HG02943 (cell line): ENCODE results near the gene SYTL5.

Source experiments
- ATAC-seq: cut with Tn5 transposase; IDR thresholded peaks from one replicate; pipeline ENCODE4 v1.9.1; 2021; ENCODE audit warnings: mild to moderate bottlenecking, low read depth, moderate library complexity; ENCODE audit not compliant: unreplicated experiment

The SYTL5 gene

GRCh38 chrX:38127961-38128360, 121.6 kb downstream of the SYTL5 start:
- ATAC-seq = no peak

- no peak for ATAC-seq
These were observed 123.0 kb downstream of the SYTL5 start for GRCh38 chrX:38129366-38129765.

GRCh38 chrX:38138157-38138891, 132.0 kb downstream of the SYTL5 start:
- no peak for ATAC-seq

GRCh38 chrX:38138900-38139299, 132.5 kb downstream of the SYTL5 start:
- no peak for ATAC-seq

DNA sequence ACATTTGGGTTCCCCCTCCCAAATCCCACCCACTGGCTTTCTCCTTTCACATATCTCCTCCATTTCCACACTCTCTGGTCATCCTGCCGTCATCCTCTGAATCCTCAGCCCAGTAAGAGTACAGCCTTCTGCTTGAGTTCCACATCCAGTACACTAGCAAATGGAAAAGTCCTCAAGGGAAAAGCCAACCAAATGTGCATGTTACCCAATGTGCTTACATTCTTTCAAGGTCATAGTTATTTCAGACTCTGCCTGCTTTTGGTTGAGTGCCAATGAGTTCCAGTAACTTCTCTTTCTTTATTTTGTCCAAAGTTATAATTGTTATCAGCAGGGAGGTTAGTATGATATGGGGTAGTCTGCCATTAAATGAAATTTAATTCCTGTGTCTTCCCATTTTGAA, 136.3 kb downstream of the SYTL5 start:
- ATAC-seq = no peak

DNA sequence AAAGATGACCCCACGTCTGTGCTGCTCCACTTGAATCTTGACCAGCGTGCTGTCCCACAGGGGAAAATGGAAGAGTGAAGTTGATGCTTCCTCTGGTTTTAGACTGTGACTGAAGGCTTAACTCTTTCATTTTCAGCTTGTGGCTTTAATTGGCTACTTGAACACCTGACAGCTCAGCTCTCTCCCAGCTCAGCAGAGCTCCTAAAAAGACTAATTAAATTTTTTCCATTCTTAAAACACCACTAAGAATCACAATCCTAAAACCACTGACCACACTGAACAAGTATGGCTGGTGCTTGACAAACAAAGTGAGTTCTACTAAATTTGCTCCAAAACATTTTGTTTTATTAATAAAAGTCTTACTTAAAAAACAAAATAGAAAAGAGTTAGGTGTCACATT, 142.7 kb downstream of the SYTL5 start:
- no peak for ATAC-seq

DNA sequence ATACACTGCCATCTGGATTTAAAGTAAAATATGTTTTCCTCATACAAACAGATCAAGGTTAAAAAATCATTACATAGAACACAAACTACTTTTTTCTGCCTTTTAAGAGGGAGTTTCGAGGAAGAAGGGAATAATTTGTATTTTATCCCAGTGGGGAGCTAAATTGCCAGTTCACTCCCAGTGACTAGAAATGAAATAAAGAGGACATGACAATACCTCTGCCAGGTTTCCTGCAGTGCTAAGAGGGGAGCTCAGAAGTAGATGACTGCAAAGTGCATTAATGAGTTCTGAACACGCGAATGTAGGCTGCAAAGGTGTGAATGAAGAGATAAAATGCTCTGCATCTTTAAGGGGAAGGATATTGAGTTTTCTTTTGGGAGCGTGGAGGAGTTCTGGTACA, 144.6 kb downstream of the SYTL5 start:
- no peak for ATAC-seq

DNA sequence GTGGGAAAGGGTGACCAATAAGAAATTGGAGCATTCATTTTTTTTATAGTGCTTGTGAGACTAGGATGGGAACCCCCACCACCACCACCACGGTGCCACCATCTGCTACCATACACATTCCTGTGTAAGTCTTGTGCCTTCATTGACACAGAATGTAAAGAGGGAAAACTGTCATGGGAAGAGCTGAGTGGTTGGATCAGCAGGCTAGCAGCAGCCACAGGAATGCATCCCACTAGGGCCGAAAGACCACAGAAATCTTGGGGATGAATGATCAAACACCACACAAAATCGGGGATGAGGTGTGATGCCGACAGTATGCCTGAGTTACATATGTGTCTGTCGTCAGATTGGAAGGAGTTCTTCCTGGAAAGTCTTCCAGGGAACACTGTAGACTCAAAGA, 145.1 kb downstream of the SYTL5 start:
- no peak for ATAC-seq

DNA sequence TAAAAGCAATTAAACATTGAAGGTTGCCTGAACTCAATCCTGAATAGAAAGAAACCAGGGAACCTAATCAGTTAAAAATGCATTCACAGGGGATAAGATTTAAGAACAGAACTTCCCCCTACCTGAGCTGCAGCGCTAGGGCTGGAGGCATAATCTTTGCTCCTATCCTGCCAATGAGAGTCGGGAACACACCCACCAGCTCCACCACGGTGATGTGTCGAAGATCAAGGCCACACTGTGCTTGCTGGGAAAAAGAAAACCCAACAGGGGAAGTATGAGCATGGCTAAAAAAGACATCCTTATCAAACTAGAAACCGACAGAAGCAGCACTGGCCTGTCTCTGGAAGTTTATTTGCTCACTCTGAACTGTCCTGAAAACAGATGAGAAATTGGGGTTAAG, 148.0 kb downstream of the SYTL5 start:
- no peak for ATAC-seq

- no peak for ATAC-seq
These were observed 148.5 kb downstream of the SYTL5 start for GRCh38 chrX:38154818-38155217.

GRCh38 chrX:38156838-38157237, 150.5 kb downstream of the SYTL5 start:
- ATAC-seq = no peak

DNA sequence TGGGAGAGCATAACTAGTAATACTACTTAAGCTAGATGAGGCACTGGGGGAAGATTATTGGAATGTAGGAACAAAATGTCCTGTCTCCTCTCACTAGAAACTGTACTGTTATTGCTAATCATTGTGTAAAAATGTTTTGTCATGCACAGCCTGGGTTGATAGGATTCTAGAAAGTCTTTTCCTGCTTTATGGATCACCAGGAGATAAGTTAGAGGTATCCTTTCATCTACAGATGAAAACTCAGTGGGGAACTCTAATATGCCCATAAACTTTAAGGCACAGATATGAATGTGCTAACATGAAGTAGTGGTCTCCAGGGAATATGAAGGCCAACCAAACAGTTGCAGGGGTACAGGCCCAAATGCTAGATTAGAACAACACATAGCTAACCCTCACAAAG, 156.8 kb downstream of the SYTL5 start:
- no peak for ATAC-seq

DNA sequence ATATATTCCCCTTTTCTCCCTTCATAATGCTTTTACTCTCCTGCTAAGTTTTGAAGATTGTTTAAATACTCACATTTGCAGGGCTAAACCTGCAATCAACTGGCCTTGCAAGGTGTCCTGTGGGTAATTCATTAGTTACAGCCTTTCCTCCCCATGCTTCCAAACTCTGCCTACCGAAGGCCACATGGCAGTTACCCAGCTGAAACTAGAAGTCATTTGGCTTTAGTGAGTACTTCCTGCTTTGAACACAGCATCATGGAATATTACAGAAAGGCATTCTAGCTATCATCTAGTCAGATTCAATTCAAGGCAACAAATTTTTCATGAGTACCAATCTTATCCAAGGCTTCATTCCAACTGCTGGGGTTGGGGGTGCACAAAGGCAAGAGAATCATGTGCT, 158.7 kb downstream of the SYTL5 start:
- no peak for ATAC-seq

GRCh38 chrX:38166478-38167083, 160.2 kb downstream of the SYTL5 start:
- ATAC-seq = no peak

DNA sequence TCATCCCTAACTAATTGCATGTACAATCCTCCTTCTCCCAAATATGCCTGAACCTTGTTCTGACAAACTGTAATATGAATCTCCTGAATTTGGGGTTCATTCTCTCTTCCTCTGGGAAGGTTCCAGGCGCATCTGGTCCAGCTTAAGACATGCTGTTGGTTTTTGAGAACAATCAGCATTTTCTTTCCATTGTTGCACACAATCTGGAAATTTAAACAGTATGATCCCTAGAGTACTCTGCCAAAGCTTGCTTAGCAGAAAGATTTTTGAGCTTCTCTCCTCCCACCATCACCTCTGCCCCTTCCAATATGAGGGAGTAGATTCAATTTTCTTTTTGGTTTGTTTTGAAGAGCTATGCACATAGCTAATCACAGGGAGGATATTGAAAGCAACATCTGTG, 164.2 kb downstream of the SYTL5 start:
- no peak for ATAC-seq

- ATAC-seq = no peak
These were observed 166.2 kb downstream of the SYTL5 start for GRCh38 chrX:38172596-38172995.

DNA sequence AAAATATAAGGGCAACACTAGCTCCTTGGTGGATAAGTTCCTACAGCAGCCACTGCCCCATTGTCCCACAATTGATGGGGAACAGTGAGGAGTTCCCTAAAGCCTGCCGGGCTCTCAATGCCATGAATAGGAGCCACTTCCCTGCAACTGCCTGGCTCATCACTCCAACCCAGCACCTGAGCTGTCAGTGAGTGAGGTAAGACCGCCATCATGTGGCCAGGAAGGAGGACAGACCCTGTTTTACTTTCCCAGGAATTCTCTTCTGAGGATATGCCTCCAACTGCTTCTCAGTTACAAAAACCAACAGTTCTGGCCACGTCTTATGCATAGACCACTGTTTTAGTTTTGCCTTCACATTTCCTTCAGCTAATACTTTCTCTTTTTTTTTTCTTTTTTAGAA, 168.8 kb downstream of the SYTL5 start:
- ATAC-seq = no peak

DNA sequence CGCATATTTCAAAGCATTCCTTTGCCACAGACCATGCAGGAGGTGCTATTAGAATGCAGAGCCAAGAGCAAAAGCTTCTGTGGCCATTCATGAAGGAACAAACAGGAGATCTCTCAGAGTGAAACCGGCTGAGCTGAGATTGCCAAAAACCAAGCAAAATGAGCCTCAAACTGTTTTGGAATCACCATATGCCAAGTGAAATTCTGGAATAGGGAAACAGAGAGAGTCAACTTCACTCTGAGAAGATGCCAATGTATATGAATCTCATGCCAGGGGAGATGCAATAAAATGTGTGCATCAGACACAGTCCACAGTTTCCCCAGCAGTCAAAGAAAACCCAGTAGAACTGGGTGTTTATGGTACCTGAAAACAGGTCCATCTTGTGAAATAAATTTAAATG, 172.0 kb downstream of the SYTL5 start:
- ATAC-seq = no peak
